GM20000 (cell line): ENCODE results near the gene WDHD1.
"Not testable (repeated sequence)": the region's sequence is repeated elsewhere in the genome, so short reads cannot be mapped to it uniquely, and the experiment has no call there.

Source experiments
- DNase-seq: peaks from one replicate; pipeline ENCODE4 v3.0.0; 2012; ENCODE audit warnings: low spot score
- TF ChIP-seq, protein P1 (sequence below): IDR thresholded peaks from 2 replicates; pipeline ENCODE4 v1.5.1; 2012; ENCODE audit warnings: mild to moderate bottlenecking, control low read depth; ENCODE audit errors: extremely low read depth, missing control alignments

WDHD1 gene

GRCh38 chr14:55025948-55026347, 951 bp downstream of the WDHD1 start:
- DNase-seq: no peak

GRCh38 chr14:55024365-55024764, 2.5 kb downstream of the WDHD1 start:
- not testable (repeated sequence) for DNase-seq

More at GRCh38 chr14:55025948-55026347, 951 bp downstream of the WDHD1 start:
- TF ChIP-seq, protein P1, sequence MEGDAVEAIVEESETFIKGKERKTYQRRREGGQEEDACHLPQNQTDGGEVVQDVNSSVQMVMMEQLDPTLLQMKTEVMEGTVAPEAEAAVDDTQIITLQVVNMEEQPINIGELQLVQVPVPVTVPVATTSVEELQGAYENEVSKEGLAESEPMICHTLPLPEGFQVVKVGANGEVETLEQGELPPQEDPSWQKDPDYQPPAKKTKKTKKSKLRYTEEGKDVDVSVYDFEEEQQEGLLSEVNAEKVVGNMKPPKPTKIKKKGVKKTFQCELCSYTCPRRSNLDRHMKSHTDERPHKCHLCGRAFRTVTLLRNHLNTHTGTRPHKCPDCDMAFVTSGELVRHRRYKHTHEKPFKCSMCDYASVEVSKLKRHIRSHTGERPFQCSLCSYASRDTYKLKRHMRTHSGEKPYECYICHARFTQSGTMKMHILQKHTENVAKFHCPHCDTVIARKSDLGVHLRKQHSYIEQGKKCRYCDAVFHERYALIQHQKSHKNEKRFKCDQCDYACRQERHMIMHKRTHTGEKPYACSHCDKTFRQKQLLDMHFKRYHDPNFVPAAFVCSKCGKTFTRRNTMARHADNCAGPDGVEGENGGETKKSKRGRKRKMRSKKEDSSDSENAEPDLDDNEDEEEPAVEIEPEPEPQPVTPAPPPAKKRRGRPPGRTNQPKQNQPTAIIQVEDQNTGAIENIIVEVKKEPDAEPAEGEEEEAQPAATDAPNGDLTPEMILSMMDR: no peak

DNA sequence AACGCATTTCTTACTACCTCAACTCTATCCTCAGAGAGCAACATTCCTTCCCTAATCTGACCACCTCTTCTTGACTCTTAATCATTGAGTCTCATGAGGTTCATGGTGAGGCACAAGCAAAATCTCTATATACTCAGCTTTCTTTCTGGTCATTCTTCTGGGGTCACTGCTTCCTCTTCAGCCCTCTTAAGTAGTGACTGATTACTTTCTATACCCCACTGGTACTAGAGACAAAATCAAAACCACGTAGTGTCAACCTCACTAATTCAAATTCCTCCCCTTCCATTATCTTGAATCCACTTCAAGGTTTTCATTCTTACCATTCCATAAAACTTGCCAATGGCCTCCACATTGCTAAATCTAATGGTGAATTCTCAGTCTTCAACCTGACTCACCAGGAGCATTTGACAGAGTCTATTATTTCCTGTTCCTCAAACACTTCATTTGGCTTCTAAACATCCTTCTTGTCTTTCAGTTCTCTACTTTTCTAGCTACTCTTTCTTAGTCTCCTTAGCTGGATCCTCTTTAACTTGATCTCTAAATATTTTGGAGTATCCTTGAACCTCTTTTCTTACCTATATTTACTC, 6.8 kb downstream of the WDHD1 start:
- no peak for DNase-seq
- TF ChIP-seq, protein P1: no peak

DNA sequence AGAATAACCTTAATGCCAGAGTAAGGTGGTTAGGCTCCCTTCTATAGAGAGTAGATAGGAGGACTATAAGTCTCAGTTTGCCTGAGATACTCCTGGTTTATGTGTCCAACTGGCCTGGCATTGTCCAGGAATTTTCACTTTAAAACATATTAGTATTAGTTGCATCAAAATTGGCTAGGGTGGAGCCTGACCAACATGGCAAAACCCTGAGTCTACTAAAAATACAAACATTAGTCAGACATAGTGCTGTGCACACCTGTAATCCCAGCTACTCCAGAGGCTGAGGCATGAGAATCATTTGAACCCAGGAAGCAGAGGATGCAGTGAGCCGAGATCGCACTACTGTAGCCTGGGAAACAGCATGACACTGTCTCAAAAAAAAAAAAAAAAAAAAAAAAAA, 11.9 kb downstream of the WDHD1 start:
- DNase-seq: no peak
- TF ChIP-seq, protein P1: no peak

DNA sequence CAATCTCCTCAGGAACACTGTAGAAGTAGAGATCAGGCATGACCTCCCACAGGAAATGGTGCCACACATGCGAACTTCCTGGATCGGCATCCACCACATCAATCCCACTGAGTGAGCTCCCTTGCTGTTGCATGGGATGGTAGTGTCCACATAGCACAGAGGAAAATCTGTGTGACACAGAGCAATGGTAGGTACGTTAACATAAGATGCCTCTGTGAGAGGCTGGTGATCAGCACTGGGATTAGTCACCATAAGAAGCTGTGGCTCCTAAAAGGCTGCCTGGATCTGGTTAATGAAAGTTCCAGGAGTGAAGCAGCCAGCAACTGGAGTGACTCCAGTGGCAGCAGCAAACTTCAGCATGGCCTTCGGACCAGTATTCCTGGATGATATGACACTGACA, 21.8 kb downstream of the WDHD1 start:
- DNase-seq: no peak
- TF ChIP-seq, protein P1: no peak

GRCh38 chr14:55000381-55000780, 26.5 kb downstream of the WDHD1 start:
- DNase-seq: no peak
- TF ChIP-seq, protein P1: no peak

GRCh38 chr14:54985156-54985555, 41.7 kb downstream of the WDHD1 start:
- TF ChIP-seq, protein P1: no peak
- DNase-seq: no peak

DNA sequence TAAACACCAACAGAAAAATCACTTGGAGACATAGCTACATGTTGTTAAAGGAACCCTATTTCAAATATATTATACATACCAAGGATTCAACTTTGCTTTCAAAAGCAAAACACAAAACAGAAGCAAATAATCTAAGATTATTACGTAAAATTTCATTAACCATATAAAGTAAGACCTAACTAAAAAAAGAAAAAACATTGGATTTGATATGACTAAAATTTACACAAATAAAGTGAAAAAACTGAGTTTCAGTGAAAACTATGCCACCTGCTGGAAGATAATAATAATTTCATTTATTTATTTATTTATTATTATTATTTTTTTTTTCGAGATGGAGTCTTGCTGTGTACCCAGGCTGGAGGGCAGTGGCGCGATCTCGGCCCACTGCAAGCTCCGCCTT, 45.2 kb downstream of the WDHD1 start:
- DNase-seq: no peak

More for the DNA sequence above, 45.2 kb downstream of the WDHD1 start:
- TF ChIP-seq, protein P1: no peak
